Raji (cell line): ENCODE data around the gene TFR2.

Experiments
- POLR2A ChIP-seq: IDR thresholded peaks from 2 replicates; pipeline ENCODE4 v1.6.1; 2011; ENCODE audit warnings: low read depth, low read length, control low read depth; ENCODE audit not compliant: insufficient read depth

TFR2 gene

DNA sequence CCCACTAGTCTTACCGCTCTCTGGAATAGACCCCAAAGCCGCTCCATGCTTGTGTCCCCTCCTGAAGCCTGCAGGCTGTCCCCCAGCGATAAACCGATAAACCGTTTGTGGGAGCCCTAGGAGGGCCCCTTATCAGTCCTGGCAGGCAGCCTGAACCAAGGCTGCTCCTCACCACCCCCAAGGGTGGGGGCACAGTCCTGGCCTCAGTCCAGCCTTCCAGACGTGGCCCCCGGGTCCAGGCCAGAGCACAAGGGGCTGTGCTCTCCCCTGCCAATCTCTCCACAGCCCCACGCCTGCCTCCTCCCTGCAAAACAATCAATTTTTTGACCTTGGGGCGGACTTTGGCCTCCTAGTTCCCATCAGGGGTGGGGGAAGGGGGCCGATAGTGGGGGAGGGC lies at the start of gene TFR2:
Gene TFR2, minus strand, starts transcription at position 90 of the 397 bp plus-strand sequence. Its CDS starts 43 bp downstream, at position 47.
- no peak for TF ChIP-seq POLR2A

DNA sequence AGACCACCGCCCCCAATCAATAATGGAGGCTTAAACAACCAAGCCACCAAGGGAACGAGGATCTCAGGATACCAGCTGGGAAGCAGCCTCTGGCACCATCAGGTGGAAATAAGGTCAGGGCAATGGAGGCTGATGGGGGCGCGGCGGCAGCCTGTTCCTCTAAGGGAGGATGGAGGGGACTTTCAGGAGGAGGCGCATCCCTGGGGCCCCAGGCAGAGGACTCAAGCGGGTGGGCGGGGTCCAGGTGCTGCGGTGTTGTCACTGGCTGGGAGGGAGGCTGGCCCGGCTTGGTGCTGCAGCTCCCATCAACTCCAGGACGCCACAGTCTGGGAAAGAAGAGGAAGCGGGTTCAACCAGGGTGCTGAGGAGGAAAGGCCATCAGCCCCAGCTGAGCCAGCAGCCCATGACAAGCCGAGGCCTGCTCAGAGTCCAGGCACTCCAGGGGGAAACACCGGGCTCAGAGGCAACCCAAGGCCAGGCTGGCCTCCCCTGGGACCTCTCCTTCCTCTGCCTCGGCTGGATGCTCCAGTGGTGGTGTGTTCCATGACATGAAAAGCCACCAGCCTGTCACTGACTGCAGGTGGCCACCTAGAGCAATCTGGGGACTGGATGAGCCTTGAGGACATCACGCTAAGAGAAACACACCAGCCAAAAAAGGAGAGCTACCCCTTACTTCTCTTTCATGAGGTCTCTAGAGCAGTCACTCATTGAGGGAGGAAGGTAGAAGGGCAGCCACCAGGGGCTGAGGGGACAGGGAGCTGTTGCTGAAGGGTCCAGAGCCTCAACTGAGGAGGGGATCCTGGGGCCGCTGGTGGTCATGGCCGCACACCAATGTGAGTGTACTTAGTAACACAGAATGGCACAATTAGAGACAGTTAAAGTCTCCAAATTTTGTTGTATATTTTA lies 48.1 kb upstream of the TFR2 start:
- TF ChIP-seq POLR2A: no peak

DNA sequence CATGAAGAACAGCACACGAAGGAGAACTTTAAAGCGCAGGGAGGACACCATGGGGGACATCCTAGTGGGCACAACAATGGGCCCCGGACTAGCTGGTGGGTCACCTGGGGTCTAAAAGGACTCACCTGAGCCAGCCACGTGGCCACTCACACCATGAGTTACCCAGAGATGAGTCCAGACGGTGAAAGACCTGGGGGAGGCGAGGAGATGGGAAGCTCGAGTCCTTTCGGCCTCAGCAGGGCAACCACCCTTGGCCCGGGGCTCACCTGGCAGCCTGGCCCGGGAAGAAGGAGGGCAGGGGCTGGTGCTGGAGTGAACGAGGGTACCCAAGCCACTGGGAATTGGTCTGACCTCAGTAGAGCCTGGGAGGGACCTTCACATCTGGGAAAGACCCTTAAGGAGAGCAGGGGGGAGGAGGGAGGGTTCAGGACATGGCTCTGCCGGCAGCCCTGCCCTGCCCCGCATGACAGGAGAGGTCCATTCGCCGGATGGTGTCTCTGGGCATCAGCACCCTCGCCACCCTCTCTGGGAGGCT lies 47.0 kb upstream of the TFR2 start:
- no peak for TF ChIP-seq POLR2A

DNA sequence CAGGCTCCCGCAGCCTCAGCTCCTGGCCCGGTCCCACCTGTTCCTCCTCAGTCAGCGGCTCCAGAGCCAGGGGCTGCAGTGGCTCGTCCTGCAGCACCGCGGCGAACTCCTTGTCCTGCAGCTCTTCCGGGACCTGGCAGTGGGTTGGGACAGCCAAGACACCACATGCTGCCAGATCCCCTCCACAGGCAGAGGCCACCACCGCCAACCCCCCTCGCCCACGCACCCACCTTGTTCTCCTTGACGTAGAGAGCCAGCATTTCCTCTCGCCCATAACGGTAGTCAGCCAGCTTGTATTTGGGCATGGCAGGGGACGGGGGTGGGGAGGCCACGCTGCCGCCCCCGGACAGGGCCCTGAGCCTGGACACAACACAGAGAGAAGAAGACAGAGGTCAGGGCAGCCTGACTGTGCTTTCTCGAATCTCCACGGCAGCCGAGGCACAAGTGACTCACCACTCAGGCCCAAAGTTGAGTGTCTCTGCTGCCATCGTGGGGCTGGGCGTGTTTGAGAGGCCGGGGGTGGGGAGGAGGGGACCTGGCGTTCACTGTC lies 46.5 kb upstream of the TFR2 start:
- no peak for TF ChIP-seq POLR2A

DNA sequence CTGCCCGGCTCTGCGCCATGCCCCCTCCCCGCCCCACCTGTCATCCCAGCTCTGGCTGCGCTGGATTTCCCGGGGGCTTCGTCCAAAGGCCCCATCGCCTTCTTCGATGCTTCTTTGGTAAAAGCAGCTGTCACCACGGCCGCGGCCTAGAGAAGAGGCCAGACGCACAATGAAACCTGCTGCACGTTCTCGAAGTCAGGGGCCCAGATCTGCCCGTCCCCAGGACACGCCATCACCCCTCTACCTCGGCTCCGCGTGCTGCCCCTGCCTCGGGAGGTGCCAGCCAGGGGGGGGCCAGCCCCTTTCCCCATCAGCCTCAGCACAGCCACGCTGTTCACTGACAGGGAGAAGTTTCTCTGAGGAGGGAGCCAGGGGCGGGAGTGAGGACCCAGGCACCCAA lies 45.9 kb upstream of the TFR2 start:
- no peak for TF ChIP-seq POLR2A

DNA sequence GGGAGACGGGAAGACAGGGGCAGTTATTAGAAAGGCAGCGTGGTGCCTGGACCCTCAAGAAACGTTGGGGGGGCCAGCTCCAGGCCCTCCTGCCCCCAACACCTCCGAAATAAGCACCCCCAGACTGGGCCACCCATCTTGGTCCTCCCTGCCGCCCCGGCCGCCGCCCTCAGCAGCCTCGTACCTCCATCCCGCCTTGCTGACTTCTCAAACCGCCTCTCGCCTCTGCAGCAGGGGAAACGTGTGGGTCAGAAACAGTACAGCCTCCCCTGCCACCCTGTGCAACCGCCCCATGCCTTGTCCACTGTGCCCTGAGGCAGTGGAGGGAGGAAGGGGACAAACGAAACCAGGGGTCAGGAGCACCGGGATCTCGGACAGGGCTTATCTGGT lies 45.5 kb upstream of the TFR2 start:
- TF ChIP-seq POLR2A: no peak

DNA sequence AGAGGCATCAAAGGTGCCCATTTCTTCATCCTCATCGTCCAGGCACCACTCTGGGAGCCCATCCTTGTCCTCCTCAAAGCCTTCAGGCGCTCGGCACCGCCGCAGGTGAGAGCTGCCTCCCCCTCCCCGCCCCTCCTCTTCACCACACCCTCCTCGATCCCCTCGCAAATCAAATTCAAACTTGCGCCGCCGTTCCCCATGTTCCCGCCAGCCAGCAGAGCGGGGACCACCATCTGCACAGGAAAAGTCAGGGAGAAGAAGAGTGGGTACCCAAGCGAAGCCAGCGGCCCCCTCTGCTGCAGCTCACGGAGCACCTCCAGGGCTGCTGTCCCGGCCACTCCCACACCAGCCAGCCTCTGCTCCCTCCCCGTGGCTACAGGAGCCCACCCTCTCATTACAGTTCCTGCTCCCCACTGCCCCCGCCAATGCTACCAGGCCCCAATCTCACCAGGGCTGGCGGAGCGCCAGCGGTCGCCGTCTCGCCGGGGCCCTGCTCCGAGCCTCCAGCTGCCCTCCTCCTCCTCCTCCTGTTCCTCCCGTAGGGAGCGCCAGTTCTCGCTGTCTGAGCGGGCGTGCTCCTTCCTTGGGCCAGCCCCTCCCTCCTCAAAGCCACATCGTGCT lies 45.0 kb upstream of the TFR2 start:
- TF ChIP-seq POLR2A: no peak

DNA sequence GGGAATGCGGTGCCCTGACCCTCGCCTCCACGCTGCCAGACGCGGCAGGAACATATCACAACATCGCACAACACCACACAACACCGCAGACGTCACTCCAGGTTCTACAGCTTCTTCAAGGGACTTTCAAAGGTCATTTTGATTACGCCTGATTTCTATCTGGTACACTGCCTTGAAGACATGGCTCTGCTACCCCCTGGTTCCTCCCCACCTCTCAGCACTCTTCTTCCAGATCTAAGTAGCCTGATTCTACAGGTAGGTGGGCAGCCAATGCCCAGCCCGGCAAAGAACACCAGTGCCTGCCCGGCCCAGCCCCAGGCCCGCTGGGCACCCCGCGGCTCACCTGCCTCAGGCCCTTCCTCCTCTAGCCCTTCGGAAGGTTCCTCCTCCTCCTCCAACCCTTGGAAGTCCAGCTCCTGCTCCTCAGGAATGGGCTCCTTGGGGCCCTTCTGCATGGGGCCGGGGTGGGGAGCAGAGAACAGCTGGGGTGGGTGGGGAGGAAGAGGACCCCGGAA lies 44.3 kb upstream of the TFR2 start:
- no peak for TF ChIP-seq POLR2A

DNA sequence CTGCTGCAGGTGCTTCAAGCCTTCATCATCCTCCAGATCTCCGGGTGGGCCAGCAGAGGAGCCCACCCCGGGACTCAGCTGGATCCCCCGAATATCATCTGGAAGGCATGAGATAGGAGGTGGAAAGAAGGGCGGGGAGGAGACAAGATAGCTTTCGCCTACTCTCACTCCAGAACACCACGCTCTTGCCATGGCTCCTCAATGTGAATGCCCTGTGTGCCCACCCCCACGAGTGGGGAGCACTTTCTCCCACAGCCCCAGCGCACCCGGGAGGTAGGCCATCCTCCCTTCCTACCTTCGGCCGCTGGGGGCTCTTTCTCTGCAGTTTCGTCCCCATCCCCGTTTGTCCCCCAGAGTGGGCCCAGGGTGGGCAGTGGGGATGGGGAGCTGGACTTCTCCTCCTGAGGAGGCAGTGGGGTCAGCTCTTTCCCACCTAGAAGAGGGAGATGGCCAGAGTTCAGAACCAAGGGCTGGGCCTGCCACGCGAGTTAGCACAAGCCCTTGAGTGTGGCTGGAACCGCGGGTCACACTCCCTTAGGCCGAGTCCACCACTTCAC lies 43.8 kb upstream of the TFR2 start:
- TF ChIP-seq POLR2A: no peak

DNA sequence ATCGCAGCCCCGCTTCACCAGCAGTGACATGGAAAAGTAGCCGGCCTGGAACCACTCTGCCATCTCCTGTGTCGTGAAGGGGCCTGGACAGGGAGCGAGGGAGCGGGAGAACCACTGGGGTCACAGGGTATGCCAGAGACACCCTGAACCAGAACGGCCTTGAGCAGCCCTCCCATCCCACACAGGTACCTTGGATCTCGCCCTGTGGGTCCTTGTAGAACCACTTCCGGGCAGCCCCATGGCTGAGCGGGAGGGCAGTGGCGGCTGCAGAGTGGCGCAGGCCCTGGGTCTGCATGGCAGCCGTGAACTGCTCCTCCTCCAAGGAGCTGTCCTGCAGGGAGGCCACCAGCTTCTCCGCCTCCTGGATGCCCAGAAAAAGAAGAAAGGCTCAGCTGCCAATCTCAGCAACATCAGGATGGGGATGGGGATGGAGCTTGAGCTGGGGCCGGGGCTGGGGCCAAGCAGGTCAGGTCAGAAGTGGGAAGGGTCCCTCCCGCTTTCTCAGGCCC lies 43.2 kb upstream of the TFR2 start:
- TF ChIP-seq POLR2A: no peak

DNA sequence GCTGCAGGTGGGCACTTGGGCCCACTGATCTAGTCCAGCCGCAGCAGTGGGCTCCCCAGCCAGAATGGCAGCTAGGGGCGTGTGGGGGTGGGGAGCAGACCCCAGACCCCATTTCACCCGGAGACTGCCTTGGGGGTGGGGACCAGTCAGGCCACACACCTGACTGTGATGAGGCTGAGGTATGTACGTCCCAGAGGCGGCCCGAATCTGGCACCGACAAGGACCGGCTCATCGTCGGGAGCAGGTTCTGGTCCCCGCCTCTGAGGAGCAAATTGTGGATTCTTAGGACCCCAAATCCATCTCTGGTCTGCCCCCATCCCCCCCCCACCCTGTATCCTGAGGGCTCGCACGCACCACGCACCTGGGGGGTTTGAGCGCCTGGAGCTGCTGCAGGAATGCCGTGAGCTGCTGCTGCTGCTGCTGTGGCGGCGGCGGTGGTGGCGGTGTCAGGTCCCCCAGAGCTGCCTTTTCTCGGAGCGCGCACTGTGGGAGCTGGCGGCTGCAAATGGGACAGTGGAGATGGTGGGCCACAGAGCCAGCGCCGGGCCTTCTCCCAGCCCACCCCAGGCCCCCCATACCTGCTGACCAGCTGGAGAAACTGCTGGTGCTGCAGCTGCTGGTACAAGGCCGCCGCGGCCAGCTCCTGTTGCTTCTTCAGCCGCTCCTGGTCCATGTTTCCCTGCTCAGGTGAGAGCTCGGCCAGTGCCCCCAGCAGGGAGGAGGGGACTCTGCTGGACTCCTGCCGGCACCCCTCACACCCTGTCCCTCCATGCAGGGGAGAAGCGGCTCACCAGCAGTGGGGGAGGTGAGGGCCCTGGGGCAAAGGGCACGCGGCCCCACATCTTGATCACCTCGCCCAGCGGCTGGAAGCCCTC lies 42.5 kb upstream of the TFR2 start:
- no peak for TF ChIP-seq POLR2A

DNA sequence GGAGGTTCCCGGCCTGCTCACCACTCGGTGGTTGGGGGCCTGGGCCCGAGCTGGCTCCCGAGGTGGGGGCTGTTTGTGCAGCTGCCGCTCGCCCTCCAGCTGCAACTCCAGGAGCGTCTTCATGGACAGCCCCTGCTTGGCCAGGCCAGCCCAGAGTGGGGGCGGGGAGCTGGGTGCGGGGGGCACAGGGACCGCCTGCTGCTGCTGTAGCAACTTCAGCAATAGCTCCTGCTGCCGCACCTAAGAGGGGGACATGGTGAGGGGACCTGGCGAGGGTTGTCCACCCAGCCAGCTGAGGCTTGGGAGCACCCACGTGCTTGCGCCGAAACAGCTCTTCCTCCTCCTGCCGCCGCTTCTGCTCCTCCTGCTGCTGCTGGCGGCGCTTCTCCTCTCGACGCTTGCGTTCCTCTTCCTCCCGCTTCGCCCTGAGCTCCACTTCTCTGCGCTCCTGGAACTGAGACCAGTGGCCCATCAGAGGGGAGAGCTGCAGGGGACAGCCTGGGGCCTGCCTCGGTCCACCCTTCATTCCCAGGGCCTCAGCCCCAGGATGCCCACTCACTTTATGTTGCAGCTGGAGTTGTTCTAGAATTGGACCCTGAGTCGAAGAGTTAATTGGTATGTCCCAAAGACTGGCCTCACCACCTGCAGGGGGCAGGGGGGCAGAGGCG lies 41.8 kb upstream of the TFR2 start:
- TF ChIP-seq POLR2A: no peak

DNA sequence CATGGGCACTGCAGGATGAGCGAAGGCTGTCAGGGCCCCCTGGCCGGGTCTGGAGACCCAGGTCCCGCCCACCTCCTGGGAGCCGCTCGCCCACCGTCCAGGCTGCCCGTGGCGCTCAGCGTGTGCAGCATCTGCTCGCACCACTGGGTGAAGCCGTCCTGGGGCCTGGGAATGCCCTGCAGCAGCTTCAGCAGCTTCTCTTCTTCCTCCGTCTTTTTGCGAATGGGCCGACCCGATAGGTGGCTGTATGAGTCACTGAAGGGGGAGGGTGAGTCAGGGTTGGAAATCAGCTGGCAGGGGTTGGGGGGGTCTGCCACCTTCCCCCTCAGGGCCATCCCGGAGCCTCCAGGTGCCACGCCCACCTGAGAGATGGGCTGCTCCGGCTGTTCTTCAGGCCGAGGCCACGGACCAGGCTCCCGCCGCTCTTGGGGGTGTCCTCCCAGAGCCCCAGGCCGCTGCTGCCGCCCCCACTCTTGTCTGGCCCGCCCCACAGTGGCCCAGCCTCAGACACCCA lies 40.9 kb upstream of the TFR2 start:
- no peak for TF ChIP-seq POLR2A

DNA sequence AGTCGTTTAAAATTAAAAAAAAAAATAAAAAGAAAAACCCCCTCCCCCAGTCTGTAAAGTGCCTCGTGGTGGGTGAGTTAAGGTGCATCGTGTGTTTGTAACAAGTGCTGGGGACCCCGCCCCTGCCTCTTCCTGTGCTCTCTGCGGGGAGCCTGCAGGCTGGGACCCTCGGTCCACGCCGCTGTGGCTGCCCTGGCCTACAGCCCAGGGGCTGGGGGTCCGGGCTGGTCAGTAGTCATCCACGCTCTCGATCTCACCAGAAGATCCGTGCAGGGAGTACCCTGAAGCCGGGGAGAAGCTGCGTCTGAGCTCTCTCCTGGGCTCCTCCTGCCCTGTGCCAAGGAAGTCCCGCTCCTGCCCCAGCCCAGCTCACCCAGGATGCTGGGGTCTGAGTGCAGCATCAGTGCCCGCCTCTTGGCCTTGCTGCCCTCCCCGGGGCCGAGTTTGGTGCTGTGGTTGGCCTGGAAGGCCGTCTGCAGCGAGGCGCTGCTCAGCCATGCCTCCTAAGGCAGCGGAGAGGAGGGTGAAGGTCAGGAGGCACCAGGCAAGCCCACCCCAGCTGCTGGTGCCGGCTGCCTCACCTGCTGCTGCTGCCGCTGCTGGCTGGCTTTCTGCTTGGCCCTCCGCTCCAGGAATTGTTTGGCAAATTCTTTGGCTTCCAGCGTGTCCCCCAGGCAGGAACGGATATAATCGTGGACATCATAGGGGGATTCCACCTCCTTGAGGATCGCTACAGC lies 40.3 kb upstream of the TFR2 start:
- TF ChIP-seq POLR2A: no peak
